Transverse colon (tissue), 3 donors: ENCODE results near the gene DPF3.

Experiments used
- CTCF ChIP-seq, 5 experiments: fragments of 200-600 bp in 3 of 5; fragments of 450-650 bp in 2 of 5; sonication (generic) in 3 of 5; IDR thresholded peaks; 1 replicate in 2 of 5; 2 replicates in 3 of 5; pipeline ENCODE4 v1.5.1; 2016 to 2017; ENCODE audit warnings: antibody characterized with exemption in 5 of 5, inconsistent platforms in 3 of 5, mild to moderate bottlenecking in 2 of 5, moderate library complexity in 1 of 5
- POLR2A ChIP-seq: fragments of 450-650 bp; IDR thresholded peaks from one replicate; pipeline ENCODE4 v1.6.1; 2016; ENCODE audit warnings: antibody characterized with exemption, mild to moderate bottlenecking, moderate library complexity

- TF ChIP-seq CTCF (IDR thresholded peaks at IDR 0.05) (no peak), POLR2A (no peak)
These were observed 74.9 kb downstream of the DPF3 start for GRCh38 chr14:72818998-72819397.
